ENCODE results near the gene GNG2.

DNA sequence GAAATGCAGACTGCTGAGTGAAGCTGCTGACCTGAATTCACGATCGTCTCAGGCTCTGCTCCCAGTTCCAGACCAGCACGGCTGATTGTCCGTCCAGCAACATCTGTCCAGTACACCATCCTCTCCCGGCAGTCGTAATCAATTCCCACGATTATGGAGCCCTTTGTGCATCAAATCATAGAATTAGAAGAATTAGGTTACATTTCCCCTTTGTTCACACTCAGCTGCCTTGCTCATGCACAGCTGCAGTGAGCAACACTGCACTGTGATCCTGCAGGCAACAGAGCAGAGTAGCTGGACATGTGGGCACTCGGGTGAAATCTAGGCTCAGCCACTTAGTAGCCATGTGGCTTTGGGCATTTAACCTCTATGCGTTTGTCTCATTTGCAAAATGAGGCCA, 151.1 kb downstream of the GNG2 start:
- TF ChIP-seq ZNF174 (tag by site-specific recombination; IDR thresholded peaks at IDR 0.05): no peak
- TF ChIP-seq ZNF629 (tag by site-specific recombination; IDR thresholded peaks at IDR 0.05): no peak
